Pancreas (tissue), 10 donors: ENCODE results near the gene PTPRJ. TPM values are rescaled to one million over a fixed set of nuclear protein-coding genes. Genes with fewer than 3 reads are reported as not detected.

ENCODE experiments used
- ATAC-seq, 4 donors: fragments of 200-7000 bp; cut with Tn5 transposase; one replicate each; pipeline versions ENCODE4 v1.8.0 to v1.9.1; 2020; ENCODE audit warnings: mild to moderate bottlenecking in 4 of 4, moderate library complexity in 4 of 4
- DNase-seq, 6 donors: peaks; one replicate each; pipeline ENCODE4 v3.0.0-alpha.2; 2020
- FAIRE-seq: peaks from 2 replicates; lab custom pipeline; 2012; peaks lifted over from hg19 to GRCh38; lab: Jason Lieb, UNC
- H3K27ac ChIP-seq, 4 donors: fragments of 200-600 bp; sonication (generic); 1 replicate in 3 of 4; 2 replicates in 1 of 4; pipeline versions ENCODE4 v1.5.0 to v1.8.0; 2020
- H3K27me3 ChIP-seq, 4 donors: fragments of 200-600 bp; one replicate each; pipeline ENCODE4 v1.8.0; 2021
- H3K36me3 ChIP-seq, 3 donors: fragments of 200-600 bp; sonication (generic) in 1 of 3; one replicate each; pipeline versions ENCODE4 v1.5.0 to v1.8.0; 2020 to 2021
- H3K4me1 ChIP-seq, 3 donors: fragments of 200-600 bp; one replicate each; pipeline ENCODE4 v1.8.0; 2021
- H3K4me3 ChIP-seq, 4 donors: fragments of 200-600 bp; sonication (generic) in 2 of 4; one replicate each; pipeline versions ENCODE4 v1.5.0 to v1.8.0; 2020 to 2021
- H3K9me3 ChIP-seq, 4 donors: fragments of 200-600 bp; one replicate each; pipeline ENCODE4 v1.8.0; 2021
- CTCF ChIP-seq, 4 donors: fragments of 200-600 bp; sonication (generic) in 3 of 4; IDR thresholded peaks; one replicate each; pipeline versions ENCODE4 v1.5.0 to v1.8.0; 2021; ENCODE audit warnings: antibody characterized with exemption in 4 of 4
- WGBS, 2 donors: extraction: QIAGEN DNeasy Blood & Tissue Kit; methylation state at CpG; one replicate each; pipeline ENCODE4 v1.1.7; 2013; 5-methylcytosine and 5-hydroxymethylcytosine counted together
- intact Hi-C, 3 donors: fragments of 100-400 bp; cut with DNase I; formaldehyde crosslinking; loops; one replicate each; pipeline versions ENCODE4 v1.11.1 to v1.14.2; 2022
- polyA plus RNA-seq, 2 donors: library from polyadenylated mRNA; stranded (reverse); fragments of 200-250 nt; gene quantifications; one replicate each; pipeline ENCODE4 v1.2.3, GENCODE V29; 2013
- total RNA-seq, 6 donors: library from RNA; stranded (reverse); fragmentation: NEBNext Ultra II Directional in 4 of 6; extraction: Animal tissue kit (Norgen Biotek cat#: 25700) in 4 of 6; gene quantifications; one replicate each; pipeline versions ENCODE4 v1.2.1 to v1.2.4, GENCODE V29; 2021 to 2023
- donor health status: healthy with polysubstance abuse.
- donor health status: DM: no; HTN: no; CAD: no; lungs with moderate emphysema.
- donor health status: DM: no; HTN: no; CAD: no.
- donor health status: control.
- donor health status: control.
- donor health status: Bipolar disorder and iron deficiency.
- donor health status: DM: yes; HTN: yes; CAD: no.
- donor health status: DM: no; HTN: no; CAD: no.
- donor health status: DM: no; HTN: no; CAD: no.
- donor health status: DM: yes; HTN: yes; CAD: no.

The PTPRJ gene
- total and polyA plus RNA-seq, 8 donors, result 3.6 to 32.8 (median 11.6) TPM

- no peak for DNase-seq
- intact Hi-C loops, result no loop called here
- H3K9me3 ChIP-seq, result no peaks in the 10 kb centered on the region
- no peak overlapping the region for H3K27ac ChIP-seq
- no peak for ATAC-seq
- FAIRE-seq, result no peak
- no peak overlapping the region for H3K4me3 ChIP-seq
- no peak for TF ChIP-seq CTCF (IDR thresholded peaks at IDR 0.05)
- no peaks in the 10 kb centered on the region for H3K27me3 ChIP-seq
- peaks cover 2 to 13% (median 6%) of the 10 kb centered on the region in 3 donors for H3K36me3 ChIP-seq
- no peaks in the 10 kb centered on the region for H3K4me1 ChIP-seq
- 73 to 77% methylated on average over 6 of the region's 6 CpGs for WGBS, 2 donors
These were observed 181.9 kb downstream of the PTPRJ start for GRCh38 chr11:48161951-48162884.

DNA sequence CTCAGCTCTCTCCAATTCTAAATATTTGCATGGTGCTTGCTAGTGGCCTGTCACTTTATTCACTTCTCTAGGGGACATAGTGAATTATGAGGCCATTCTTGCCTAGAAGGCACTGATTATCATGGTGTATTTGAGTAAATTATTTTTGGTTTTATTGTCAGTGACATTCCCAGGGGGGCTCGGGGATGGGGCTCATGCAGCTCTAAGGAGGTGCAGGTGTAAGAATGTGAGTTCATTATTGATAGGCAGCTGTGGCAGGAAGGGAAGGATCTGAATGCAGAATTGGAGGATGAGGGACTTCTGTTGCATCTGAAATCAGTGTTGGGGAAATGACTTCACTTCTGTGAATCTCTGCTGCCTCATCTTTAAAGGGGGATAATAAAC is 182.5 kb downstream of the PTPRJ start:
- Histone ChIP-seq H3K4me1 (no peaks in the 10 kb centered on the region), H3K27me3 (no peaks in the 10 kb centered on the region), H3K36me3 (peaks cover 2 to 13% (median 6%) of the 10 kb centered on the region in 3 donors), H3K4me3 (no peak overlapping the region), H3K9me3 (no peaks in the 10 kb centered on the region), H3K27ac (no peak overlapping the region)
- WGBS, 2 donors, result 82 to 90% methylated on average over 1 of the region's 1 CpG
- no peak for DNase-seq
- intact Hi-C loops, result no loop called here
- ATAC-seq, result no peak
- no peak for FAIRE-seq
- no peak for TF ChIP-seq CTCF (IDR thresholded peaks at IDR 0.05)

GRCh38 chr11:48163360-48164100 is 183.2 kb downstream of the PTPRJ start:
- Histone ChIP-seq H3K27me3 (no peaks in the 10 kb centered on the region), H3K4me3 (no peak overlapping the region), H3K27ac (no peak overlapping the region), H3K36me3 (peaks cover 2 to 13% (median 6%) of the 10 kb centered on the region in 3 donors), H3K9me3 (no peaks in the 10 kb centered on the region), H3K4me1 (no peaks in the 10 kb centered on the region)
- ATAC-seq (peak in 1 of 4 donors; percentile 52), FAIRE-seq (no peak), DNase-seq (no peak)
- 92 to 96% methylated on average over 12 of the region's 12 CpGs for WGBS, 2 donors
- intact Hi-C loops, result no loop called here
- no peak for TF ChIP-seq CTCF (IDR thresholded peaks at IDR 0.05)

GRCh38 chr11:48164836-48165235 is 184.5 kb downstream of the PTPRJ start:
- ATAC-seq, result no peak
- Histone ChIP-seq H3K9me3 (no peaks in the 10 kb centered on the region), H3K4me1 (no peaks in the 10 kb centered on the region), H3K4me3 (no peak overlapping the region), H3K27me3 (no peaks in the 10 kb centered on the region), H3K36me3 (peaks cover 2 to 13% (median 6%) of the 10 kb centered on the region in 3 donors), H3K27ac (no peak overlapping the region)
- TF ChIP-seq CTCF (IDR thresholded peaks at IDR 0.05), result no peak
- no peak for FAIRE-seq
- intact Hi-C loops, result no loop called here
- no peak for DNase-seq
